ENCODE measurements around the gene SP5. TPM values are rescaled to one million over a fixed set of nuclear protein-coding genes. Genes with fewer than 3 reads are reported as not detected.
"Not testable (repeated sequence)": the region's sequence is repeated elsewhere in the genome, so short reads cannot be mapped to it uniquely, and the experiment has no call there.

The SP5 gene
- total and polyA plus RNA-seq, 9 donors: 0.20 to 2.9 (median 0.79) TPM; not detected in 1

DNA sequence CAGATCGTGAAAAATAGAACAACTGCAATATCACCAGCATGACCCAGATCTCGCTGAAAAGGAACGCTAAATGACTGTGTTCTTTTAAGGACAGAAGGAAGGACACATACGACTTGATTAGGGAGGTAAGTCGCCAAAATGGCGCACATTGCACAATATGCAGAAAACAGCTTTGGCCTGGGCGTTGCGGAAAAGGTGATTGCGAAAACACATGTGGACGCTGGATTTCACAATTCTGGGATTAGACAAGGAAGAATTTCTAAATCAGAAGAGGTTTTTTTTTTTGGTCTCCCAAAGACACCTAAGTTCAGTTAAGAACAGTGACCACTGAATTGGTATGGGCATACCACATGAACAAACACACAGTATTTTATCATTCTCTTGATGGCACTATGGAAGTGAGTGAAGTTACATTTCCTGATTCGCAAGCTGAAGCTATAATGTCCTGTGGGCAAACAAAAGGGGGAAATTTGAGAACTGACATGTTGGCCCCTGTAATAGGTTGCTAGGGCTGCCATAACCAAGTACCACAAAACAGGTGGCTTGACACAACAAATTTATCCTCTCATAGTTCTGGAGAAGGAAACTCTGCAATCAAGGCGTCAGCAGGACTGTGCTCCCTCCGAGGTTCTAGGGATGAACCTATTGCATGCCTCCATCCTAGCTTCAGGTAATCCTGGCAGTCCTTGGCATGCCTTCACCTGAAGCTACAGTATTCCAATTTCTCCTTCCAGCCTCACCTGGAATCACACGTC lies 29.3 kb downstream of the SP5 start:
- no peak overlapping the region for H3K27ac ChIP-seq
- intact Hi-C loops (cut with DNase I): no loop called here
- no peak overlapping the region for H3K4me3 ChIP-seq
- no peaks in the 10 kb centered on the region for H3K36me3 ChIP-seq
- no peaks in the 10 kb centered on the region for H3K4me1 ChIP-seq (ENCODE audit: insufficient read depth)
- DNase-seq: no peak
- H3K27me3 ChIP-seq: no peaks in the 10 kb centered on the region
- 87 to 92% (median 91%) methylated on average over 14 of the region's 14 CpGs for WGBS, 3 donors
- TF ChIP-seq, protein P1, sequence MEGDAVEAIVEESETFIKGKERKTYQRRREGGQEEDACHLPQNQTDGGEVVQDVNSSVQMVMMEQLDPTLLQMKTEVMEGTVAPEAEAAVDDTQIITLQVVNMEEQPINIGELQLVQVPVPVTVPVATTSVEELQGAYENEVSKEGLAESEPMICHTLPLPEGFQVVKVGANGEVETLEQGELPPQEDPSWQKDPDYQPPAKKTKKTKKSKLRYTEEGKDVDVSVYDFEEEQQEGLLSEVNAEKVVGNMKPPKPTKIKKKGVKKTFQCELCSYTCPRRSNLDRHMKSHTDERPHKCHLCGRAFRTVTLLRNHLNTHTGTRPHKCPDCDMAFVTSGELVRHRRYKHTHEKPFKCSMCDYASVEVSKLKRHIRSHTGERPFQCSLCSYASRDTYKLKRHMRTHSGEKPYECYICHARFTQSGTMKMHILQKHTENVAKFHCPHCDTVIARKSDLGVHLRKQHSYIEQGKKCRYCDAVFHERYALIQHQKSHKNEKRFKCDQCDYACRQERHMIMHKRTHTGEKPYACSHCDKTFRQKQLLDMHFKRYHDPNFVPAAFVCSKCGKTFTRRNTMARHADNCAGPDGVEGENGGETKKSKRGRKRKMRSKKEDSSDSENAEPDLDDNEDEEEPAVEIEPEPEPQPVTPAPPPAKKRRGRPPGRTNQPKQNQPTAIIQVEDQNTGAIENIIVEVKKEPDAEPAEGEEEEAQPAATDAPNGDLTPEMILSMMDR (IDR thresholded peaks at IDR 0.05): no peak
- TF ChIP-seq POLR2A (IDR thresholded peaks at IDR 0.05) (no peak), EP300 (IDR thresholded peaks at IDR 0.05) (no peak)
- no peaks in the 10 kb centered on the region for H3K9me3 ChIP-seq

DNA sequence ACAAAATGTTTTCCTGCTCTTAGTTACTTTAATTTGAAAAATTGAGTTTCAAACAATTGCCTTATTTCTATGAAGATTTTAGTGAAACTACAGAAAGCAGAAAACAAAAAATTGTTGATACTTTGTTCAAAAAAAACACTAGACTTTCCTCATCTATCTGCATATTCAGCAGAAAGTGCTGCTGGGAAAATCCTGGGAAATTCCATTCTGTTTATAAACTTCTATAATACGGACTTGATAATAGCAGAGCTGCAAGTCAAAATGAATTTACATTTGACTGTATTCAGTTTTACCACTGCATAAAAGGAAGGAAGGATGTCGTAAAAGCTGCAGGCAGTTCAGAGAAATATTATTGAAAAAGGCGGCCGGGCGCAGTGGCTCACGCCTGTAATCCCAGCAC lies 30.2 kb downstream of the SP5 start:
- no peak for TF ChIP-seq POLR2A (IDR thresholded peaks at IDR 0.05)
- TF ChIP-seq, protein P1 (IDR thresholded peaks at IDR 0.05): no peak
- DNase-seq: no peak
- H3K4me3 ChIP-seq: no peak overlapping the region
- H3K36me3 ChIP-seq: no peaks in the 10 kb centered on the region
- no peaks in the 10 kb centered on the region for H3K27me3 ChIP-seq
- WGBS, 3 donors: 30 to 53% (median 48%) methylated on average over 6 of the region's 6 CpGs
- H3K27ac ChIP-seq: no peak overlapping the region
- intact Hi-C loops (cut with DNase I): no loop called here
- no peaks in the 10 kb centered on the region for H3K4me1 ChIP-seq (ENCODE audit: insufficient read depth)
- no peaks in the 10 kb centered on the region for H3K9me3 ChIP-seq

DNA sequence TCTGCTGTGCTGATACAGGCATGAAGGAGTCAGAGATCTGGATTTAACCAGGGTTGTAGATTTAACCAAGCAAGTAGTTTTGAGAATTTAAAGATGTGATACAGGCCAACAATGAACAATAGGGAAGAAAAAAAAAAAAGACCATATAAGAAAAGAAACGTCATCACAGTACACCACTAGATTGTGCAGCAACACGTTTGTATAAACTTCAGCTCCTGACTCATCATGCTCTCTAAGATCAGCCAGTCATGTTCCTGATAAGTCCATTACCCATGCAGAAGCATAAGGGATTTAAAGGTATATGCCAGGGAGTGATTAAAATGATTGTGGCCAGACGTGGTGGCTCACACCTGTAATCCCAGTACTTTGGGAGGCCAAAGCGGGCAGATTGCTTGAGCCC lies 32.8 kb downstream of the SP5 start:
- Histone ChIP-seq H3K9me3 (no peaks in the 10 kb centered on the region), H3K27ac (no peak overlapping the region), H3K36me3 (no peaks in the 10 kb centered on the region), H3K4me3 (no peak overlapping the region), H3K4me1 (ENCODE audit: insufficient read depth) (no peaks in the 10 kb centered on the region), H3K27me3 (no peaks in the 10 kb centered on the region)
- intact Hi-C loops (cut with DNase I): no loop called here
- TF ChIP-seq, protein P1 (IDR thresholded peaks at IDR 0.05): no peak
- TF ChIP-seq EP300 (IDR thresholded peaks at IDR 0.05) (no peak), POLR2A (IDR thresholded peaks at IDR 0.05) (no peak)
- 48 to 68% (median 50%) methylated on average over 4 of the region's 4 CpGs for WGBS, 3 donors
- DNase-seq: no peak

DNA sequence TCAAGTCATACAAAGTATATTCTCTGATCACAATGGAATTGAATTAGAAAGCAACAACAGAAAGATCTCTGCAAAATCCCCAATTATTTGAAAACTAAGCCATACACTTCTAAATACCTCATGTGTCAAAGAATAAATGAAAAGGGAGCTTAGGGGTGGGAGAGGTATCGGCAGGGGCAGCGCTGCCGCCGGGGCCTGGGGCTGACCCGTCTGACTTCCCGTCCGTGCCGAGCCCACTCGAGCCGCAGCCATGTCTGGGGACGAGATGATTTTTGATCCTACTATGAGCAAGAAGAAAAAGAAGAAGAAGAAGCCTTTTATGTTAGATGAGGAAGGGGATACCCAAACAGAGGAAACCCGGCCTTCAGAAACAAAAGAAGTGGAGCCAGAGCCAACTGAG lies 36.4 kb downstream of the SP5 start:
- DNase-seq; H3K4me1 ChIP-seq (ENCODE audit: insufficient read depth); H3K9me3 ChIP-seq; intact Hi-C loops (cut with DNase I); H3K4me3 ChIP-seq; H3K36me3 ChIP-seq; H3K27me3 ChIP-seq; H3K27ac ChIP-seq: not testable (repeated sequence)
- 92 to 95% (median 93%) methylated on average over 12 of the region's 12 CpGs for WGBS, 3 donors

DNA sequence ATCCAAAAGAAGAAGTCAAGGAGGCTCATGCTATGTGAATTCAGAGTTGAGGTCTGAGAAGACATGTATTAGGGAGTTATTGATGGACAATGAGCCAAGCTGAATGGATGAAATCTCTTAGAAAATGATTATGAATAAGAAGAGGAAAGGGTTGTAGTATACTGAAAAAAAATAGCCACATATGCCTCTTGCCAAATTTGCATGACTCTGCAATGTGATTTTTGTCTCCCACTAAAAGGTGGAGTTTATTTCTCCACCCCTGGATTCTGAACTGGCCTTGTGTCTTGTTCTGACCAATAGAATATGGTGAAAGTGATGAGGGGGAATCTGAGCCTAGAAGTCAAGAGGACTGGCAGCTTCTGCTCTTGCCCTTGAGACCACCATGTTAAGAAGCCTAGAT lies 46.4 kb downstream of the SP5 start:
- no peak overlapping the region for H3K4me3 ChIP-seq
- intact Hi-C loops (cut with DNase I): no loop called here
- H3K9me3 ChIP-seq: no peaks in the 10 kb centered on the region
- no peak for DNase-seq
- no peaks in the 10 kb centered on the region for H3K4me1 ChIP-seq (ENCODE audit: insufficient read depth)
- no peaks in the 10 kb centered on the region for H3K27me3 ChIP-seq
- TF ChIP-seq EP300 (IDR thresholded peaks at IDR 0.05): no peak
- TF ChIP-seq, protein P1 (IDR thresholded peaks at IDR 0.05): no peak
- no peak for TF ChIP-seq POLR2A (IDR thresholded peaks at IDR 0.05)
- H3K36me3 ChIP-seq: no peaks in the 10 kb centered on the region
- H3K27ac ChIP-seq: no peak overlapping the region
